Uterus (tissue), 2 donors: ENCODE results near the gene PIK3R2.

ENCODE experiments used
- CTCF ChIP-seq, 4 experiments: fragments of 200-600 bp in 2 of 4; fragments of 450-650 bp in 2 of 4; sonication (generic) in 2 of 4; IDR thresholded peaks; one replicate each; pipeline ENCODE4 v1.5.1; 2016 to 2019; ENCODE audit warnings: antibody characterized with exemption in 4 of 4, mild to moderate bottlenecking in 2 of 4, moderate library complexity in 1 of 4
- POLR2A ChIP-seq, 2 donors: fragments of 450-650 bp; IDR thresholded peaks; one replicate each; pipeline ENCODE4 v1.6.1; 2016; ENCODE audit warnings: antibody characterized with exemption in 2 of 2, mild to moderate bottlenecking in 1 of 2, moderate library complexity in 1 of 2

GRCh38 chr19:18117692-18118378 is 35.1 kb upstream of the PIK3R2 start:
- TF ChIP-seq CTCF (IDR thresholded peaks at IDR 0.05): no peak
- no peak for TF ChIP-seq POLR2A (IDR thresholded peaks at IDR 0.05)
